Measurements from ENCODE around the gene AGER.

Gene AGER

GRCh38 chr6:32167761-32168262, 16.2 kb downstream of the AGER start:
- no peak overlapping the region for H3K4me3 ChIP-seq (ENCODE audit: low read length, poor library complexity, severe bottlenecking)
- H3K27me3 ChIP-seq (ENCODE audit: insufficient read depth, low read length, poor library complexity, severe bottlenecking), result no peaks in the 10 kb centered on the region
- peaks cover 1% of the 10 kb centered on the region for H3K4me1 ChIP-seq (ENCODE audit: insufficient read depth, low read length, poor library complexity, severe bottlenecking)
- H2AFZ ChIP-seq (ENCODE audit: low read length), result no peak overlapping the region
- TF ChIP-seq CTCF (conservative IDR thresholded peaks at IDR 0.05; ENCODE audit: low read length) (no peak), EZH2phosphoT487 (IDR thresholded peaks at IDR 0.05; ENCODE audit: borderline replicate concordance) (no peak)
- no peaks in the 10 kb centered on the region for H3K9me2 ChIP-seq (replicated peaks; ENCODE audit: low read depth, low read length)
- no peaks in the 10 kb centered on the region for H3F3A ChIP-seq (ENCODE audit: low read depth)
- H3K9ac ChIP-seq (ENCODE audit: low read depth, low read length, poor library complexity, severe bottlenecking), result no peak overlapping the region
- H3K36me3 ChIP-seq (ENCODE audit: insufficient read depth, low read length), result peaks cover 17% of the 10 kb centered on the region; the same call in 1 of the 2 replicates
- no peaks in the 10 kb centered on the region for H3K9me3 ChIP-seq (ENCODE audit: insufficient read depth, low read depth, low read length)
- H3K79me2 ChIP-seq (ENCODE audit: insufficient read depth, low read length), result no peaks in the 10 kb centered on the region
- no peak overlapping the region for H3K4me2 ChIP-seq (ENCODE audit: low read depth, low read length, poor library complexity, severe bottlenecking)
- H4K20me1 ChIP-seq (ENCODE audit: insufficient read depth, low read length, poor library complexity, severe bottlenecking), result no peaks in the 10 kb centered on the region

- no peak for TF ChIP-seq EZH2phosphoT487 (IDR thresholded peaks at IDR 0.05; ENCODE audit: borderline replicate concordance)
- no peak for TF ChIP-seq CTCF (conservative IDR thresholded peaks at IDR 0.05; ENCODE audit: low read length)
- Histone ChIP-seq H3K79me2 (ENCODE audit: insufficient read depth, low read length) (no peaks in the 10 kb centered on the region), H4K20me1 (ENCODE audit: insufficient read depth, low read length, poor library complexity, severe bottlenecking) (no peaks in the 10 kb centered on the region), H3F3A (ENCODE audit: low read depth) (no peaks in the 10 kb centered on the region), H3K9ac (ENCODE audit: low read depth, low read length, poor library complexity, severe bottlenecking) (no peak overlapping the region), H3K4me3 (ENCODE audit: low read length, poor library complexity, severe bottlenecking) (no peak overlapping the region), H3K36me3 (ENCODE audit: insufficient read depth, low read length) (peaks cover 17% of the 10 kb centered on the region; the same call in 1 of the 2 replicates), H3K9me3 (ENCODE audit: insufficient read depth, low read depth, low read length) (no peaks in the 10 kb centered on the region), H3K4me2 (ENCODE audit: low read depth, low read length, poor library complexity, severe bottlenecking) (no peak overlapping the region), H3K4me1 (ENCODE audit: insufficient read depth, low read length, poor library complexity, severe bottlenecking) (no peaks in the 10 kb centered on the region), H3K9me2 (replicated peaks; ENCODE audit: low read depth, low read length) (no peaks in the 10 kb centered on the region), H2AFZ (ENCODE audit: low read length) (no peak overlapping the region), H3K27me3 (ENCODE audit: insufficient read depth, low read length, poor library complexity, severe bottlenecking) (no peaks in the 10 kb centered on the region)
Measured at GRCh38 chr6:32167154-32167760, 16.8 kb downstream of the AGER start.

GRCh38 chr6:32166411-32167061, 17.5 kb downstream of the AGER start:
- Histone ChIP-seq H3F3A (ENCODE audit: low read depth) (no peaks in the 10 kb centered on the region), H3K4me3 (ENCODE audit: low read length, poor library complexity, severe bottlenecking) (no peak overlapping the region), H3K4me2 (ENCODE audit: low read depth, low read length, poor library complexity, severe bottlenecking) (no peak overlapping the region), H3K9ac (ENCODE audit: low read depth, low read length, poor library complexity, severe bottlenecking) (no peak overlapping the region), H3K4me1 (ENCODE audit: insufficient read depth, low read length, poor library complexity, severe bottlenecking) (no peaks in the 10 kb centered on the region), H2AFZ (ENCODE audit: low read length) (no peak overlapping the region), H4K20me1 (ENCODE audit: insufficient read depth, low read length, poor library complexity, severe bottlenecking) (no peaks in the 10 kb centered on the region), H3K27me3 (ENCODE audit: insufficient read depth, low read length, poor library complexity, severe bottlenecking) (no peaks in the 10 kb centered on the region), H3K36me3 (ENCODE audit: insufficient read depth, low read length) (peaks cover 17% of the 10 kb centered on the region; the same call in 1 of the 2 replicates), H3K9me2 (replicated peaks; ENCODE audit: low read depth, low read length) (no peaks in the 10 kb centered on the region), H3K79me2 (ENCODE audit: insufficient read depth, low read length) (no peaks in the 10 kb centered on the region), H3K9me3 (ENCODE audit: insufficient read depth, low read depth, low read length) (no peaks in the 10 kb centered on the region)
- no peak for TF ChIP-seq CTCF (conservative IDR thresholded peaks at IDR 0.05; ENCODE audit: low read length)
- no peak for TF ChIP-seq EZH2phosphoT487 (IDR thresholded peaks at IDR 0.05; ENCODE audit: borderline replicate concordance)

All from Loucy (cell line).